ENCODE results near the gene PTCH2. TPM values are rescaled to one million over a fixed set of nuclear protein-coding genes. Genes with fewer than 3 reads are reported as not detected.

The PTCH2 gene
- total RNA-seq, result under 0.01 and 0.29 TPM in 2 replicates

GRCh38 chr1:44842862-44843655 lies at the start of gene PTCH2:
Gene PTCH2, minus strand, starts transcription at chr1:44843253. Its CDS starts 321 bp downstream, at chr1:44842932.

GRCh38 chr1:44808063-44808937 lies 34.8 kb downstream of the PTCH2 start, which contains the start of gene BTBD19:
Gene BTBD19, plus strand, starts transcription at chr1:44808523. Its CDS starts 298 bp downstream, at chr1:44808821.

GRCh38 chr1:44806704-44807363 lies 36.2 kb downstream of the PTCH2 start, which contains the start of gene DYNLT4:
Gene DYNLT4, minus strand, starts transcription at chr1:44807351. Its CDS starts 683 bp downstream, at chr1:44806668.

GRCh38 chr1:44799770-44800584 lies 43.1 kb downstream of the PTCH2 start, which contains the start of gene PLK3:
Gene PLK3, plus strand, starts transcription at chr1:44800377. Its CDS starts 87 bp downstream, at chr1:44800464.

GRCh38 chr1:44788120-44788860 lies 54.8 kb downstream of the PTCH2 start, which contains the start of gene BEST4:
Gene BEST4, minus strand, starts transcription at chr1:44788170. Its CDS starts 465 bp downstream, at chr1:44787705.

GRCh38 chr1:44775078-44775929 lies 67.7 kb downstream of the PTCH2 start, which contains the start of gene RPS8:
Gene RPS8, plus strand, starts transcription at chr1:44775540. Its CDS starts 57 bp downstream, at chr1:44775597.

Small RNAs within 50 kb of the gene (small RNA-seq; reads per million reads assigned to genes)
- gene AL136380.1 (not detected), gene SNORD38A (1,244 reads per million, percentile 100 among the genes with 10 or more reads in this experiment), gene SNORD38B (not detected), gene SNORD46 (103 reads per million, percentile 99 among the genes with 10 or more reads in this experiment), gene SNORD55 (not detected)

Other genes starting within 250 kb of the PTCH2 start
- gene TMEM53, start 168.8 kb downstream of the PTCH2 start, total RNA-seq, result 3.9 and 5.3 TPM in 2 replicates
- 0.19 and 0.33 TPM in 2 replicates for gene ARMH1, start 168.5 kb downstream of the PTCH2 start, total RNA-seq
- not detected in 2 replicates for gene RNU5D-1, start 112.1 kb downstream of the PTCH2 start, total RNA-seq
- gene KIF2C, start 103.4 kb downstream of the PTCH2 start, total RNA-seq, result 16.7 and 25.4 TPM in 2 replicates
- 1,543 and 1,595 TPM in 2 replicates for gene RPS8, start 67.7 kb downstream of the PTCH2 start, total RNA-seq
- 0.33 TPM in 1 of 2 replicates, not detected in the other for gene BEST4, start 55.1 kb downstream of the PTCH2 start, total RNA-seq
- gene PLK3, start 42.9 kb downstream of the PTCH2 start, total RNA-seq, result 47.4 and 49.3 TPM in 2 replicates
- gene DYNLT4, start 35.9 kb downstream of the PTCH2 start, total RNA-seq, result not detected in 2 replicates
- 17.3 and 32.7 TPM in 2 replicates for gene BTBD19, start 34.7 kb downstream of the PTCH2 start, total RNA-seq
- gene EIF2B3, start 143.3 kb upstream of the PTCH2 start, total RNA-seq, result 30.4 and 34.9 TPM in 2 replicates
- 39.4 and 45.7 TPM in 2 replicates for gene HECTD3, start 168.1 kb upstream of the PTCH2 start, total RNA-seq
- 188 and 200 TPM in 2 replicates for gene UROD, start 169.0 kb upstream of the PTCH2 start, total RNA-seq

Data from vein endothelial cell (primary cell).